ENCODE data around the gene SRMS.

DNA sequence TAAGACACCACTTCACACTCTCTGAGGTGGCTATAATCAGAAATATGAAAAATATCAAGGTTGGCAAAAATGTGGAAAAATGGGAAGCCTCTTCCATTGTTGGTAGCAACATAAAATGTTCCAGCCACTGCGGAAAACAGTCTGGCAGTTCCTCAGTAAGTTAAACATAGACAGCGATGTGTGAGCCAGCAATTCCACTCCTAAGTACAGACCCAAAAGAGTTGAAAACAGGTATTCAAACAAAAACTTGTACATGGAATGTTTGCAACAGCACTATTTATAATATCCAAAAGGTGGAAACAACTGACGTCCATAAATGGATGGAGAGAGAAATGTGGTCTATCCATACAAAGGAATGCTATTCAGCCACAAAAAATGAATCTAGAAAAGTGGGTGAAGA lies 34.3 kb downstream of the SRMS start:
- TF ChIP-seq, protein P1, sequence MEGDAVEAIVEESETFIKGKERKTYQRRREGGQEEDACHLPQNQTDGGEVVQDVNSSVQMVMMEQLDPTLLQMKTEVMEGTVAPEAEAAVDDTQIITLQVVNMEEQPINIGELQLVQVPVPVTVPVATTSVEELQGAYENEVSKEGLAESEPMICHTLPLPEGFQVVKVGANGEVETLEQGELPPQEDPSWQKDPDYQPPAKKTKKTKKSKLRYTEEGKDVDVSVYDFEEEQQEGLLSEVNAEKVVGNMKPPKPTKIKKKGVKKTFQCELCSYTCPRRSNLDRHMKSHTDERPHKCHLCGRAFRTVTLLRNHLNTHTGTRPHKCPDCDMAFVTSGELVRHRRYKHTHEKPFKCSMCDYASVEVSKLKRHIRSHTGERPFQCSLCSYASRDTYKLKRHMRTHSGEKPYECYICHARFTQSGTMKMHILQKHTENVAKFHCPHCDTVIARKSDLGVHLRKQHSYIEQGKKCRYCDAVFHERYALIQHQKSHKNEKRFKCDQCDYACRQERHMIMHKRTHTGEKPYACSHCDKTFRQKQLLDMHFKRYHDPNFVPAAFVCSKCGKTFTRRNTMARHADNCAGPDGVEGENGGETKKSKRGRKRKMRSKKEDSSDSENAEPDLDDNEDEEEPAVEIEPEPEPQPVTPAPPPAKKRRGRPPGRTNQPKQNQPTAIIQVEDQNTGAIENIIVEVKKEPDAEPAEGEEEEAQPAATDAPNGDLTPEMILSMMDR (IDR thresholded peaks at IDR 0.05): no peak
- TF ChIP-seq POLR2A (IDR thresholded peaks at IDR 0.05): no peak
